AG04450 (cell line): ENCODE results near the gene DHRS7. TPM values are rescaled to one million over a fixed set of nuclear protein-coding genes. Genes with fewer than 3 reads are reported as not detected.

Experiments
- CTCF ChIA-PET: fragments of 300-600, 350-600 bp; formaldehyde crosslinking; extraction: SDS; loops from one replicate; lab custom pipeline; 2022; ENCODE audit warnings: antibody characterized with exemption, inconsistent platforms; lab: Charles Lee
- POLR2A ChIA-PET: fragments of 350-600 bp; formaldehyde crosslinking; extraction: SDS; loops from one replicate; lab custom pipeline; 2021; ENCODE audit warnings: antibody characterized with exemption, inconsistent platforms; lab: Yijun Ruan, JAX
- DNase-seq: peaks from one replicate; pipeline ENCODE4 v3.0.0-alpha.2; 2011; ENCODE audit warnings: low read depth, low spot score
- H3K27ac ChIP-seq: one replicate; pipeline ENCODE4 v1.5.1; 2012; ENCODE audit warnings: low read depth, low read length, control low read depth
- H3K27me3 ChIP-seq: one replicate; pipeline ENCODE4 v1.6.0; 2012; ENCODE audit warnings: low read length; ENCODE audit not compliant: control insufficient read depth, insufficient read depth
- H3K4me3 ChIP-seq: 2 replicates; pipeline ENCODE4 v1.5.1; 2011; ENCODE audit warnings: mild to moderate bottlenecking, low read depth, low read length, control low read depth
- H3K9me3 ChIP-seq: 2 replicates; pipeline ENCODE4 v1.5.1; 2012; ENCODE audit warnings: low read length; ENCODE audit not compliant: control insufficient read depth, insufficient read depth
- polyA plus RNA-seq: library from polyadenylated mRNA; depleted of rRNA; stranded (reverse); fragments of >200 nt; gene quantifications from 2 replicates; pipeline ENCODE4 v1.2.3, GENCODE V29; 2011
- TF ChIP-seq, protein P1 (sequence below): IDR thresholded peaks from 2 replicates; pipeline ENCODE4 v1.5.1; 2011; ENCODE audit warnings: low read depth, low read length, control low read depth, inconsistent platforms

Gene DHRS7
- polyA plus RNA-seq, 1 experiment: 73.1 TPM

DNA sequence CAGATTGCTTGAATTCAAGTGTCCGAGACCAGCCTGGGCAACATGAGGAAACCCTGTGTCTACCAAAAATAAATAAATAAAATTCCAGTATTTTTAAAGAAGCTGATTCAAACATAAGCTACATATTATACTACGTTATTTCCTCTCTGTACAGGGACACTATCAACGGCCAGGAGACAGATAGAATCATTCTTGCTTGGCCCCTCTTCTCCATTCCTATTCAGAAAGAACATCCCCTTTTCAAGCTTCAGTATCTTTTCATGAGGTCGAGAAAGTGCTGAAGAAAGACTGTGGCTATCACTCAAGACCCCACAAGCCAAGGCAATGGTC, 314 bp upstream of the DHRS7 start:
- no peaks in the 10 kb centered on the region for H3K9me3 ChIP-seq
- ChIA-PET POLR2A (interaction anchor here (1.3 to 1.4 kb wide), 2 partner anchors 73 to 83 kb away, joined by 3 to 8 read pairs; partner anchors contain the start of genes PCNX4 and PPM1A), CTCF (interaction anchor here (0.6 to 2.7 kb wide), 10 partner anchors 9 to 201 kb away, joined by 3 to 15 read pairs (median 6); no protein-coding TSS in a partner anchor)
- H3K27me3 ChIP-seq: no peaks in the 10 kb centered on the region
- peak overlapping the region; percentile 89 for H3K4me3 ChIP-seq
- no peak overlapping the region for H3K27ac ChIP-seq
- DNase-seq: no peak
- TF ChIP-seq, protein P1, sequence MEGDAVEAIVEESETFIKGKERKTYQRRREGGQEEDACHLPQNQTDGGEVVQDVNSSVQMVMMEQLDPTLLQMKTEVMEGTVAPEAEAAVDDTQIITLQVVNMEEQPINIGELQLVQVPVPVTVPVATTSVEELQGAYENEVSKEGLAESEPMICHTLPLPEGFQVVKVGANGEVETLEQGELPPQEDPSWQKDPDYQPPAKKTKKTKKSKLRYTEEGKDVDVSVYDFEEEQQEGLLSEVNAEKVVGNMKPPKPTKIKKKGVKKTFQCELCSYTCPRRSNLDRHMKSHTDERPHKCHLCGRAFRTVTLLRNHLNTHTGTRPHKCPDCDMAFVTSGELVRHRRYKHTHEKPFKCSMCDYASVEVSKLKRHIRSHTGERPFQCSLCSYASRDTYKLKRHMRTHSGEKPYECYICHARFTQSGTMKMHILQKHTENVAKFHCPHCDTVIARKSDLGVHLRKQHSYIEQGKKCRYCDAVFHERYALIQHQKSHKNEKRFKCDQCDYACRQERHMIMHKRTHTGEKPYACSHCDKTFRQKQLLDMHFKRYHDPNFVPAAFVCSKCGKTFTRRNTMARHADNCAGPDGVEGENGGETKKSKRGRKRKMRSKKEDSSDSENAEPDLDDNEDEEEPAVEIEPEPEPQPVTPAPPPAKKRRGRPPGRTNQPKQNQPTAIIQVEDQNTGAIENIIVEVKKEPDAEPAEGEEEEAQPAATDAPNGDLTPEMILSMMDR: no peak

DNA sequence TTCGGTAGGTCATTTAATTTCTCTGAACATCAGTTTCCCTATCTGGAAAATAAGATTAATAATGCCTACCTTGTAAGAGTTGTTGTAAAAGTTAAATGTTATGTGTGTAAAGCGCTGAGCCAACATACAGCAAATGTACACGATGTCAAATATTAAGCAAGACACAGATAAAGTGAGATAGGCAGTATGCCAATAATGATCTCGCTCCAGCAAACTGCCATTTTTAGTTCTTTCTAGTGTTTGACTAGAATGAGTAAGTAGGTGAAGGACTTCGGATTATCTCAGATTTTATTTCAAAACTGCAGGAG, 840 bp downstream of the DHRS7 start:
- H3K9me3 ChIP-seq: no peaks in the 10 kb centered on the region
- TF ChIP-seq, protein P1: no peak
- no peak overlapping the region for H3K27ac ChIP-seq
- peak overlapping the region; percentile 89 for H3K4me3 ChIP-seq
- no peaks in the 10 kb centered on the region for H3K27me3 ChIP-seq
- DNase-seq: no peak
- ChIA-PET POLR2A (no interaction called here), CTCF (interaction anchor here (0.8 to 2.7 kb wide), 3 partner anchors 20 to 198 kb away, joined by 3 to 15 read pairs (median 8); no protein-coding TSS in a partner anchor)

DNA sequence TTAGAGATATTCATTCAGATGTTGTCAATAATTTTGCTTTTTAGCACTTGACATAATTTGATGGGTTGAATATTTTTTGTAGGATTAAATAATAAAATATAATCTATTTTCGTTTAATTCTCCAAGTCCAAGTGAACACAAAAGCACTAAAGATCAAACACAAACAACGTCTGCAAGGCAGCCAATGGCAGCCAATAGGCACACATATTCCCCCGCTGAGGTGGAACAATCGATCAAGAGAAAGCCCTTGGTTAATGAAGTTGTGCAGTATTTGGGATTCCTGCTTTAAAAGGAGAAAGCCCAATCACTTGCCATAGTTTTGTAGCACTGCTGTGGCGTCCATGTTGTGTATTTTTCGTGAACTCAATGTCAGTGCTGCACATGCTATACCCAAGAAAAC, 1.5 kb downstream of the DHRS7 start:
- H3K4me3 ChIP-seq: peak overlapping the region; percentile 89
- ChIA-PET CTCF (interaction anchor here (0.6 to 2.4 kb wide), 3 partner anchors 18 to 99 kb away, joined by 3 to 8 read pairs (median 4); no protein-coding TSS in a partner anchor), POLR2A (no interaction called here)
- H3K27ac ChIP-seq: no peak overlapping the region
- TF ChIP-seq, protein P1: no peak
- no peaks in the 10 kb centered on the region for H3K27me3 ChIP-seq
- no peaks in the 10 kb centered on the region for H3K9me3 ChIP-seq
- DNase-seq: no peak

DNA sequence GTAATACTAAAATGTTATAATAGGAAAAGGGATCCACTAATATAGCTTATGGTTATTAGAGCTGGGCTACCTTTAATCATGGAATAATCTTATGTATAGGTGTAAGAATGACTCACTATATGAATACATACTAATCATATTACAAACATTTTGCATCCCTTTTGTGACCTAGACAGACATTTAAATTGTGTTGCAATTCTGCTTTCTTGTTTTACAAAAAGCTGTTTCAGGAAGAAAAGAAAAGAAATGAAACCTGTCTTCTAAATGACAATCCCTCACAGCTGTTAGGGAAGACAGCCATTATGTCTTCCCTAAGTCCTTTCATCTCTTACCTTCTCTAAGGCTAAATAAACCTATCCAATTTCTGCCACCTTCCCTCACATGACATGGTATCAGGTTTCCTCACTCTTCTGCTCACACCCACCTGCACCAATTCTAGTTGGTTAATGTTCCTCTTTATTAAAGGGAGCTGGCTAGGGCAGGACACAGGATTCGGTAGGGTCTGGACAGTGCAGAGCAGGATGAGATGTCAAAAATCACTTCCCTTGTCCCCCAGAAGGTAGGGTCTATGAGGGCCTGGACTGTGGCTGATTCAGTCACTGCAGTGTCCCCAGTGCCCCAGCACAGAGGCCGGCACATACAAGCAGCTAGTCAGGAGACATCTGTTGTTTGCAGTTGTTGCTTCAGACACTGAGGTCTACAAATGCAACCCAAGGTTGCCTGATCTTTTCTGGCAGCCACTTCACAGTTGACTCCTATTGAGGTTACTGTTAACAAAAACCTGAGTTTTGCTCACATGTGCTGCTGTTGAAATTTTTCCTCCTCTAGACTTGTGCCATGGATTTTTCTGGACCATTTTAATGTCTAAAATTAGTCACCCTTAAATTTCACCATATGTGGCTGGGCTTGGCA, 3.7 kb downstream of the DHRS7 start:
- POLR2A ChIA-PET: no interaction called here
- no peak for DNase-seq

DNA sequence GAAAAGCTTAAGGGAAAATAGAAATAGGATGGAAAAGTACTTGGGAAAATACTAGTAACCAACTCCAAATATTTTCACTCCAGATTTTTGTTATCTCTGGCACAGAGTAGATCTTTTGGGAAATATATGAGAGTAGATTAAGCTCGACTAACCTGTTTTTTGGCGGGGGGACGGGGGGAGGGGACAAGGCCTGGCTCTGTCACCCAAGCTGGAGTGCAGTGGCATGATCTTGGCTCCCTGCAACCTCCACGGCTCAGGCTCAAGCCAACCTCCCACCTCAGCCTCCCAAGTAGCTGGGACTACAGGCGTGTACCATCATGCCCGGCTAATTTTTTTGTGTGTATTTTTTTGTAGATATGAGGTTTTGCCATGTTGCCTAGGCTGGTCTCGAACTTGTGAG, 4.8 kb downstream of the DHRS7 start:
- no peak overlapping the region for H3K4me3 ChIP-seq
- TF ChIP-seq, protein P1: no peak
- H3K9me3 ChIP-seq: no peaks in the 10 kb centered on the region
- no peaks in the 10 kb centered on the region for H3K27me3 ChIP-seq
- CTCF ChIA-PET: interaction anchor here (0.6 kb wide), 1 partner anchor 24 kb away, joined by 3 read pairs; no protein-coding TSS in a partner anchor
- POLR2A ChIA-PET: no interaction called here
- DNase-seq: no peak
- H3K27ac ChIP-seq: no peak overlapping the region

More for the DNA sequence above, 3.7 kb downstream of the DHRS7 start:
- CTCF ChIA-PET: no interaction called here
- no peaks in the 10 kb centered on the region for H3K9me3 ChIP-seq
- H3K27ac ChIP-seq: no peak overlapping the region
- H3K27me3 ChIP-seq: no peaks in the 10 kb centered on the region
- H3K4me3 ChIP-seq: no peak overlapping the region
- TF ChIP-seq, protein P1: no peak
